Testis (tissue), 3 donors: ENCODE results near the gene OPRL1. TPM values are rescaled to one million over a fixed set of nuclear protein-coding genes. Genes with fewer than 3 reads are reported as not detected.

ENCODE experiments used
- DNase-seq: peaks from one replicate; pipeline ENCODE4 v3.0.0-alpha.2; 2019
- H3K27ac ChIP-seq, 2 donors: fragments of 200-600 bp; sonication (generic); one replicate each; pipeline ENCODE4 v1.5.1; 2019
- H3K27me3 ChIP-seq: fragments of 200-600 bp; sonication (generic); one replicate; pipeline ENCODE4 v1.5.1; 2019
- H3K36me3 ChIP-seq: fragments of 200-600 bp; sonication (generic); one replicate; pipeline ENCODE4 v1.5.1; 2017; ENCODE audit warnings: low read depth; ENCODE audit errors: missing control alignments
- H3K4me1 ChIP-seq: fragments of 200-600 bp; sonication (generic); one replicate; pipeline ENCODE4 v1.5.1; 2019
- H3K4me3 ChIP-seq, 2 donors: fragments of 200-600 bp; sonication (generic); one replicate each; pipeline ENCODE4 v1.5.1; 2017 to 2019
- H3K9me3 ChIP-seq: fragments of 200-600 bp; sonication (generic); one replicate; pipeline ENCODE4 v1.5.1; 2017
- CTCF ChIP-seq, 3 experiments: fragments of 450-650 bp in 2 of 3; fragments of 200-600 bp in 1 of 3; sonication (generic) in 1 of 3; IDR thresholded peaks; one replicate each; pipeline ENCODE4 v1.5.1; 2016 to 2019; ENCODE audit warnings: antibody characterized with exemption in 3 of 3, mild to moderate bottlenecking in 2 of 3, moderate library complexity in 1 of 3
- POLR2A ChIP-seq: fragments of 450-650 bp; IDR thresholded peaks from one replicate; pipeline ENCODE4 v1.6.1; 2017; ENCODE audit warnings: antibody characterized with exemption, mild to moderate bottlenecking, moderate library complexity
- WGBS, 2 donors: methylation state at CpG; one replicate each; pipeline ENCODE4 v1.1.5; 2018; 5-methylcytosine and 5-hydroxymethylcytosine counted together
- intact Hi-C: fragments of 100-400 bp; cut with DNase I; formaldehyde crosslinking; loops from one replicate; pipeline ENCODE4 v1.15.1; 2023; ENCODE audit warnings: low total_unique reads
- polyA plus RNA-seq: library from polyadenylated mRNA; stranded (reverse); fragments of 350-450 nt; fragmentation: Illumina TruSeq; extraction: RNeasy Lipid Tissue Mini Kit (QIAGEN cat#74804); gene quantifications from one replicate; pipeline ENCODE4 v1.2.3, GENCODE V29; 2014; ENCODE audit warnings: low read depth, low replicate concordance; ENCODE audit not compliant: insufficient read depth
- total RNA-seq, 2 donors: library from RNA; depleted of rRNA; stranded (reverse); fragments of >200 nt; gene quantifications; one replicate each; pipeline ENCODE4 v1.2.3, GENCODE V29; 2016

The OPRL1 gene
- total and polyA plus RNA-seq, 3 donors from 2014 or later = 6.0 to 9.4 (median 7.7) TPM

- H3K36me3 ChIP-seq = no peaks in the 10 kb centered on the region
- no peak for DNase-seq
- H3K4me3 ChIP-seq = peak overlapping the region; percentile 86 to 91
- intact Hi-C loops = no loop called here
- H3K27ac ChIP-seq = peak overlapping the region; percentile 65 to 85
- TF ChIP-seq POLR2A (no peak), CTCF (IDR thresholded peaks at IDR 0.05) (no peak)
- no peaks in the 10 kb centered on the region for H3K9me3 ChIP-seq
- WGBS, 2 donors = 14% methylated on average over 10 to 12 of the region's 12 CpGs
- H3K4me1 ChIP-seq = peaks cover 20% of the 10 kb centered on the region
- H3K27me3 ChIP-seq = no peaks in the 10 kb centered on the region
Observed at GRCh38 chr20:64064145-64064698, 15.7 kb upstream of the OPRL1 start.

GRCh38 chr20:64065062-64065973, 14.6 kb upstream of the OPRL1 start:
- DNase-seq = no peak
- TF ChIP-seq CTCF (IDR thresholded peaks at IDR 0.05) = no peak
- no peak for TF ChIP-seq POLR2A
- intact Hi-C loops = no loop called here
- Histone ChIP-seq H3K36me3 (no peaks in the 10 kb centered on the region), H3K9me3 (no peaks in the 10 kb centered on the region), H3K27ac (no peak overlapping the region), H3K27me3 (no peaks in the 10 kb centered on the region), H3K4me1 (peaks cover 20% of the 10 kb centered on the region), H3K4me3 (no peak overlapping the region)
- 59 to 68% methylated on average over 27 of the region's 27 CpGs for WGBS, 2 donors

- no peak overlapping the region for H3K4me3 ChIP-seq
- H3K27ac ChIP-seq = no peak overlapping the region
- 59 to 80% methylated on average over 1 to 5 of the region's 5 CpGs for WGBS, 2 donors
- H3K27me3 ChIP-seq = no peaks in the 10 kb centered on the region
- H3K4me1 ChIP-seq = peaks cover 20% of the 10 kb centered on the region
- no peak for DNase-seq
- TF ChIP-seq CTCF (IDR thresholded peaks at IDR 0.05) = no peak
- no peaks in the 10 kb centered on the region for H3K9me3 ChIP-seq
- H3K36me3 ChIP-seq = no peaks in the 10 kb centered on the region
- intact Hi-C loops = no loop called here
Observed at GRCh38 chr20:64065974-64066343, 13.9 kb upstream of the OPRL1 start.

GRCh38 chr20:64067005-64067632, 12.8 kb upstream of the OPRL1 start:
- H3K36me3 ChIP-seq = no peaks in the 10 kb centered on the region
- WGBS, 2 donors = 71 to 86% methylated on average over 2 to 6 of the region's 6 CpGs
- no peak for DNase-seq
- TF ChIP-seq CTCF (IDR thresholded peaks at IDR 0.05) (no peak), POLR2A (no peak)
- no peaks in the 10 kb centered on the region for H3K9me3 ChIP-seq
- no peak overlapping the region for H3K4me3 ChIP-seq
- intact Hi-C loops = no loop called here
- H3K4me1 ChIP-seq = peaks cover 20% of the 10 kb centered on the region
- H3K27me3 ChIP-seq = no peaks in the 10 kb centered on the region
- no peak overlapping the region for H3K27ac ChIP-seq
